ENCODE data around the gene FBXL16. TPM values are rescaled to one million over a fixed set of nuclear protein-coding genes. Genes with fewer than 3 reads are reported as not detected.

FBXL16 gene
- total and polyA plus RNA-seq, 9 of the 15 experiments (the other 6 are each of a cell fraction or from before 2014, with no cell fraction given) = 0.21 to 8.2 (median 1.7) TPM

DNA sequence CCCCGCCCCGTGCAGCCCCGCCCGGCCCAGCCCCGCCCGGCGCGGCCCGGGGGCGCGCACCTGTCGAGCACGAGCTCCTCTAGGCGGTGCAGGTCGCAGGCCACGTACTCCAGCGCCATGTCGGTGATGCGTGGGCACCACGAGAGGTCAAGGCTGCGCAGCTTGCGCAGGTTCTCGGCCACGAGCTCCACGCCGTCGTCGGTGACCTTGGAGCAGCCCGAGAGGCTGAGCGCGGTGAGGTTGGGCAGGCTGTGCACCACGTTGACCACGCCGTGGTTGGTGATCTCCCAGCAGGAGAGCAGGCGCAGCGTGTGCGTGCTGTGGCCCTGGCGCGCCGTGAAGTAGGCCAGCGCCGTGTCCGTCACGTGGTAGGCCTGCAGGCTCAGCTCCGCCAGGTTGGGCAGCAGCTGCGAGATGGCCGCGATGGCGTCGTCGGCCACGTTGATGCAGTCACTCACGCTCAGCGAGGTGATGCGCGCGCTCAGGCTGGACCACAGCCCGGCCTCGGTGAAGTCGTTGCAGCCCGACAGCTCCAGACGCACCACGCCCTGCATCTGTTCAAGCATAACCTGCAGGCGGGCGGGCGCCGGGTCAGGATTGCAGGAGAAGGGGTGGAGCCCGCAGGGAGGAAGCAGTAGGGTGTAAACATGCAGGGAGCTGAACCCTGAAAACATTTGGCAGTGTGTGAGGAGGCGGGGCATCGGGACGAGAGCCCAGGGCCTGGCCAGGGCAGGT is 10.1 kb downstream of the FBXL16 start (continued):
- no peak for TF ChIP-seq JUN (IDR thresholded peaks at IDR 0.05; ENCODE audit: borderline replicate concordance, low read depth, low read length)
- TF ChIP-seq JUN (CRISPR knock-in tag; IDR thresholded peaks at IDR 0.05; ENCODE audit: borderline replicate concordance) = peak; percentile 92
- TF ChIP-seq BRF1 (IDR thresholded peaks at IDR 0.05; ENCODE audit: borderline replicate concordance, extremely low read depth, insufficient read length) = no peak
- no peak for TF ChIP-seq NCOA2 (IDR thresholded peaks at IDR 0.05; ENCODE audit: partially characterized antibody in 2 of 2)
- TF ChIP-seq PCBP2 (IDR thresholded peaks at IDR 0.05; ENCODE audit: low read depth, low read length, poor library complexity, severe bottlenecking) = no peak
- no peak for TF ChIP-seq MYBL2 (IDR thresholded peaks at IDR 0.05; ENCODE audit: low read depth)
- TF ChIP-seq MYBL2 (CRISPR knock-in tag; IDR thresholded peaks at IDR 0.05; ENCODE audit: borderline replicate concordance) = no peak
- TF ChIP-seq ZNF174 (CRISPR knock-in tag; IDR thresholded peaks at IDR 0.05) = no peak
- TF ChIP-seq BHLHE40 (IDR thresholded peaks at IDR 0.05; ENCODE audit: low read length) = peak; percentile 48; the same call in 1 of the 2 replicates
- TF ChIP-seq RUNX1 (IDR thresholded peaks at IDR 0.05; ENCODE audit: low read depth) = no peak
- TF ChIP-seq EP400 (IDR thresholded peaks at IDR 0.05) = peak; percentile 83; the same call in 1 of the 2 replicates
- 0 out of 2 replicates have a peak, but pooled peaks have one; percentile 59 for TF ChIP-seq ZC3H4 (CRISPR knock-in tag; IDR thresholded peaks at IDR 0.05; ENCODE audit: borderline replicate concordance)
- no peak for TF ChIP-seq RFX1 (IDR thresholded peaks at IDR 0.05)
- TF ChIP-seq MYNN (IDR thresholded peaks at IDR 0.05) = no peak
- no peak for TF ChIP-seq MYNN (CRISPR knock-in tag; IDR thresholded peaks at IDR 0.05)
- no peak for TF ChIP-seq ZBTB7A (IDR thresholded peaks at IDR 0.05; ENCODE audit: borderline replicate concordance, control insufficient read depth, low read depth, low read length)
- TF ChIP-seq ETS2 (tag; IDR thresholded peaks at IDR 0.05; ENCODE audit: borderline replicate concordance, poor library complexity, severe bottlenecking) = no peak
- no peak for TF ChIP-seq ZNF318 (IDR thresholded peaks at IDR 0.05; ENCODE audit: borderline replicate concordance in 1 of 2, low read depth in 1 of 2)
- no peak for TF ChIP-seq CBX5 (IDR thresholded peaks at IDR 0.05; ENCODE audit: borderline replicate concordance, low read depth)

Measured in K562 (cell line).